Measurements from ENCODE around the gene APBB2.

- no peak for TF ChIP-seq REST (IDR thresholded peaks at IDR 0.05)
- no peak for TF ChIP-seq CTCF (IDR thresholded peaks at IDR 0.05; ENCODE audit: low read depth, low read length, missing input control)
- TF ChIP-seq ATF3 (IDR thresholded peaks at IDR 0.05), result no peak
- TF ChIP-seq TAF1 (conservative IDR thresholded peaks at IDR 0.05), result no peak
- no peak for TF ChIP-seq ZBTB33 (IDR thresholded peaks at IDR 0.05)
- no peak for TF ChIP-seq SP1 (IDR thresholded peaks at IDR 0.05)
- TF ChIP-seq FOXA1 (IDR thresholded peaks at IDR 0.05), result no peak
Observed at GRCh38 chr4:40782876-40783275, 431.5 kb downstream of the APBB2 start.

Measured in liver (tissue), 3 donors.